SU-DHL-6 (cell line): ENCODE measurements around the gene CSNK2A3.

Experiments
- H2AFZ ChIP-seq: fragments of 200-600 bp; sonication (generic); 2 replicates; pipeline ENCODE4 v1.6.1; 2014; ENCODE audit warnings: low read depth, mild to moderate bottlenecking, moderate library complexity, mixed read lengths, antibody characterized with exemption, low read length; ENCODE audit not compliant: severe bottlenecking
- H3F3A ChIP-seq: fragments of 200-600 bp; shearing (Covaris generic); 2 replicates; pipeline ENCODE4 v1.6.0; 2016; ENCODE audit warnings: antibody characterized with exemption, mild to moderate bottlenecking; ENCODE audit not compliant: insufficient read depth
- H3K27ac ChIP-seq: fragments of 200-600 bp; sonication (generic); 2 replicates; pipeline ENCODE4 v1.5.1; 2016; ENCODE audit warnings: low read depth, mild to moderate bottlenecking, low read length, moderate library complexity, mixed read lengths
- H3K27me3 ChIP-seq: fragments of 200-600 bp; sonication (generic), shearing (Covaris generic); 2 replicates; pipeline ENCODE4 v1.6.0; 2014; ENCODE audit warnings: mild to moderate bottlenecking, low read length
- H3K36me3 ChIP-seq: fragments of 200-600 bp; sonication (generic); 2 replicates; pipeline ENCODE4 v1.6.1; 2014; ENCODE audit warnings: mild to moderate bottlenecking, low read length, mixed read lengths
- H3K4me2 ChIP-seq: fragments of 300-600, 200-600 bp; shearing (Covaris generic), sonication (generic); 2 replicates; pipeline ENCODE4 v1.6.0; 2014; ENCODE audit warnings: low read length, low read depth, mild to moderate bottlenecking; ENCODE audit not compliant: poor library complexity, severe bottlenecking
- H3K4me3 ChIP-seq: fragments of 200-600 bp; sonication (generic); 2 replicates; pipeline ENCODE4 v1.5.1; 2014; ENCODE audit warnings: antibody characterized with exemption, low read length, mild to moderate bottlenecking, mixed read lengths; ENCODE audit not compliant: insufficient read depth, poor library complexity, severe bottlenecking
- H3K79me2 ChIP-seq: fragments of 200-600 bp; sonication (generic); 2 replicates; pipeline ENCODE4 v1.6.1; 2014; ENCODE audit warnings: mild to moderate bottlenecking, low read length, moderate library complexity; ENCODE audit not compliant: insufficient read depth
- H3K9ac ChIP-seq: fragments of 200-600 bp; sonication (generic); 2 replicates; pipeline ENCODE4 v1.7.0; 2014; ENCODE audit warnings: mild to moderate bottlenecking, low read length
- H3K9me2 ChIP-seq: fragments of 200-600 bp; sonication (generic); replicated peaks from 2 replicates; pipeline ENCODE4 v1.6.1; 2014; ENCODE audit warnings: low read length; ENCODE audit not compliant: insufficient read depth
- H3K9me3 ChIP-seq: fragments of 200-600 bp; sonication (generic); 2 replicates; pipeline ENCODE4 v1.6.1; 2014; ENCODE audit warnings: low read length, mixed read lengths; ENCODE audit not compliant: insufficient read depth
- H4K20me1 ChIP-seq: fragments of 200-600 bp; sonication (generic); 2 replicates; pipeline ENCODE4 v1.6.1; 2014; ENCODE audit warnings: low read depth, mild to moderate bottlenecking, antibody characterized with exemption, low read length, moderate library complexity, mixed read lengths
- EZH2phosphoT487 ChIP-seq: fragments of 200-600 bp; sonication (generic), shearing (Covaris generic); conservative IDR thresholded peaks from 2 replicates; pipeline ENCODE4 v1.6.1; 2018; ENCODE audit warnings: mild to moderate bottlenecking, antibody characterized with exemption, low read length, moderate library complexity, mixed read lengths
- TF ChIP-seq, protein P1 (sequence below): fragments of 200-600 bp; sonication (generic); IDR thresholded peaks from one replicate; pipeline ENCODE4 v1.5.1; 2017; ENCODE audit warnings: antibody characterized with exemption, mild to moderate bottlenecking, low read length, moderate library complexity; ENCODE audit not compliant: insufficient read depth, poor library complexity, severe bottlenecking

The CSNK2A3 gene

DNA sequence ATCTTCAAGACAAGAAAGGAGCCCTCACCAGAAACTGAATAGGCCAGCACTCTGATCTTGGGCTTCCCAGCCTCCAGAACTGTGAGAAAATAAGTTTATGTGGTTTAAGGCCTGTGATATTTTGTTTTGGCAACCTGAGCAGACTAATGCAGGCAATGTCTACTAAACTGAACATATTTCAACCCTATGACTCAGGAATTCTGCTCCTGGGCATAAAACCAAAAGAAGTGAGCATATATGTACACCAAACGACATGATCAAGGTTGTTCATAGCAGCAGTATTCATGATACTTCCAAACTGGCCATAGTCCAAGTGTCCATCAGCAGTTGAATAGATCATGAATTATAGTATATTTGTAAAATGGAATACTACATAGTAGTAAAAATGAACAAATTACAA lies 29.0 kb downstream of the CSNK2A3 start:
- no peaks in the 10 kb centered on the region for H4K20me1 ChIP-seq
- no peak overlapping the region for H3K27ac ChIP-seq
- H3K9me3 ChIP-seq = no peaks in the 10 kb centered on the region
- no peaks in the 10 kb centered on the region for H3F3A ChIP-seq
- H3K4me2 ChIP-seq = no peak overlapping the region
- no peak overlapping the region for H2AFZ ChIP-seq
- no peaks in the 10 kb centered on the region for H3K9me2 ChIP-seq
- no peaks in the 10 kb centered on the region for H3K27me3 ChIP-seq
- no peaks in the 10 kb centered on the region for H3K79me2 ChIP-seq
- H3K36me3 ChIP-seq = no peaks in the 10 kb centered on the region
- no peak overlapping the region for H3K9ac ChIP-seq
- no peak for TF ChIP-seq EZH2phosphoT487
- TF ChIP-seq, protein P1, sequence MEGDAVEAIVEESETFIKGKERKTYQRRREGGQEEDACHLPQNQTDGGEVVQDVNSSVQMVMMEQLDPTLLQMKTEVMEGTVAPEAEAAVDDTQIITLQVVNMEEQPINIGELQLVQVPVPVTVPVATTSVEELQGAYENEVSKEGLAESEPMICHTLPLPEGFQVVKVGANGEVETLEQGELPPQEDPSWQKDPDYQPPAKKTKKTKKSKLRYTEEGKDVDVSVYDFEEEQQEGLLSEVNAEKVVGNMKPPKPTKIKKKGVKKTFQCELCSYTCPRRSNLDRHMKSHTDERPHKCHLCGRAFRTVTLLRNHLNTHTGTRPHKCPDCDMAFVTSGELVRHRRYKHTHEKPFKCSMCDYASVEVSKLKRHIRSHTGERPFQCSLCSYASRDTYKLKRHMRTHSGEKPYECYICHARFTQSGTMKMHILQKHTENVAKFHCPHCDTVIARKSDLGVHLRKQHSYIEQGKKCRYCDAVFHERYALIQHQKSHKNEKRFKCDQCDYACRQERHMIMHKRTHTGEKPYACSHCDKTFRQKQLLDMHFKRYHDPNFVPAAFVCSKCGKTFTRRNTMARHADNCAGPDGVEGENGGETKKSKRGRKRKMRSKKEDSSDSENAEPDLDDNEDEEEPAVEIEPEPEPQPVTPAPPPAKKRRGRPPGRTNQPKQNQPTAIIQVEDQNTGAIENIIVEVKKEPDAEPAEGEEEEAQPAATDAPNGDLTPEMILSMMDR = no peak
- H3K4me3 ChIP-seq = no peak overlapping the region

DNA sequence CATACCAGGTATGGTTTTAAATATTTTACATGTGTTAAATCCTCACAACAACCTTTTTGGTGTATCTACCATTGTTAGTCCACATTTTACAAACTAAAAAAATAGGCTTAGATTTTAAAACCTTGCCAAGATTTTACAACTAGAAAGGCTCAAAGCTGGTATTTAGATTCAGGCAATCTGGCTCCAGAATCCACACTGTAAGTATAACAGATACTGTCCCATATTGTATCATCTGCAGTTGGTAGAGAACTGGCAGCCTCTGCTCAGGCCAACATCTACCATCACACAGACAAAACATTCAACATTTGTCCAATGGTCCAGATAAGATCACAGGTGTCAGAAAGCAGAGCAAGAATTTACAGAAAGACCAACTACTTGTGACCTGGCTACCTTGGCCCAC lies 30.9 kb downstream of the CSNK2A3 start:
- Histone ChIP-seq H2AFZ (no peak overlapping the region), H3K36me3 (no peaks in the 10 kb centered on the region)
- TF ChIP-seq, protein P1 = no peak
- no peak for TF ChIP-seq EZH2phosphoT487

DNA sequence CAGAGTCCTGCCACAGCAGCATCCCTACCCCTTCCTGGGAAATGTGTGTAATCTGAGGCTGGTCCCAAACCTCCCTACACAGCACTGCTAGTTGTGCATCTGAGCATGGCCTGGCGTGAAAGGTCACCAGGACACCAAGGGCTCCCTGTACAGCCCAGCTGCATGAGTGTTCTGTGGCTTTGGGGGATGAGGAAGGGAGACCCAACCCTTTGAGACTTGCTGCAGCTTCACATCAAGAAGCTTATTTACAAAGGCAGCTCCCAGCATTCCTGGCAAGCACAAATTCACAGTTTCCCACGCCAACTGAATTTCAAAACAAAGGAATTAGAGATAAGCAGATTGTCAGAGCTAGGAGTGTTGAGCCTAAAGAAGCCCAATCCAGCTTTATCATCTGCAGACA lies 32.2 kb downstream of the CSNK2A3 start:
- Histone ChIP-seq H3F3A (no peaks in the 10 kb centered on the region), H3K27ac (no peak overlapping the region), H3K9me3 (no peaks in the 10 kb centered on the region), H3K79me2 (no peaks in the 10 kb centered on the region), H3K4me2 (no peak overlapping the region), H3K27me3 (no peaks in the 10 kb centered on the region), H3K4me3 (no peak overlapping the region), H3K36me3 (no peaks in the 10 kb centered on the region), H2AFZ (no peak overlapping the region), H3K9me2 (no peaks in the 10 kb centered on the region), H4K20me1 (no peaks in the 10 kb centered on the region), H3K9ac (no peak overlapping the region)
- TF ChIP-seq, protein P1 = no peak
- no peak for TF ChIP-seq EZH2phosphoT487

More for the DNA sequence above, 30.9 kb downstream of the CSNK2A3 start:
- no peaks in the 10 kb centered on the region for H3K79me2 ChIP-seq
- H3K4me3 ChIP-seq = no peak overlapping the region
- no peaks in the 10 kb centered on the region for H3K27me3 ChIP-seq
- H3K9me2 ChIP-seq = no peaks in the 10 kb centered on the region
- no peak overlapping the region for H3K4me2 ChIP-seq
- H3K9ac ChIP-seq = no peak overlapping the region
- H3K9me3 ChIP-seq = no peaks in the 10 kb centered on the region
- no peaks in the 10 kb centered on the region for H3F3A ChIP-seq
- no peak overlapping the region for H3K27ac ChIP-seq
- H4K20me1 ChIP-seq = no peaks in the 10 kb centered on the region
